GM12878 (cell line): ENCODE measurements around the gene HSPB8. TPM values are rescaled to one million over a fixed set of nuclear protein-coding genes. Genes with fewer than 3 reads are reported as not detected.

Source experiments
- ATAC-seq: fragments of 200-7000 bp; cut with Tn5 transposase; 3 replicates; pipeline ENCODE4 v1.9.1; 2020; ENCODE audit warnings: mild to moderate bottlenecking, moderate library complexity
- BruUV-seq: library from RNA; stranded (reverse); fragments of 400-500 nt; replicated peaks from 2 replicates; lab custom pipeline; 2021; lab: Mats Ljungman, UMichigan
- CTCF ChIA-PET: fragments of 300-600 bp; sonication (Branson Sonifier 250); formaldehyde crosslinking; extraction: SDS; loops from one replicate; lab custom pipeline; 2021; ENCODE audit warnings: inconsistent platforms; lab: Yijun Ruan, JAX
- POLR2A ChIA-PET: fragments of 350-600 bp; formaldehyde crosslinking; extraction: SDS; loops from one replicate; lab custom pipeline; 2021; ENCODE audit warnings: inconsistent platforms; lab: Charles Lee
- RAD21 ChIA-PET: fragments of 300-600 bp; sonication (Branson Sonifier 250); formaldehyde crosslinking; loops from one replicate; lab custom pipeline; 2023; ENCODE audit warnings: antibody characterized with exemption; ENCODE audit not compliant: unreplicated experiment; lab: Charles Lee
- SMC1A ChIA-PET: fragments of 300-600 bp; sonication (Branson Sonifier 250); formaldehyde crosslinking; loops from one replicate; lab custom pipeline; 2023; ENCODE audit not compliant: unreplicated experiment, uncharacterized antibody; lab: Charles Lee
- DNase-seq: peaks from one replicate; pipeline ENCODE4 v3.0.0-alpha.2; 2011; ENCODE audit warnings: low read depth, low spot score
- FAIRE-seq: peaks from 3 replicates; lab custom pipeline; 2011; peaks lifted over from hg19 to GRCh38; lab: Jason Lieb, UNC
- H2AFZ ChIP-seq: 2 replicates; pipeline ENCODE4 v1.6.0; 2011; ENCODE audit warnings: low read depth, low read length, control low read depth; ENCODE audit not compliant: control insufficient read depth
- H3K27ac ChIP-seq: 2 replicates; pipeline ENCODE4 v1.5.1; 2011; ENCODE audit warnings: control low read depth; ENCODE audit not compliant: control insufficient read depth, insufficient read depth
- H3K27me3 ChIP-seq, 2 experiments: replicated peaks in 1 of 2; 2 replicates each; pipeline versions ENCODE4 v1.6.0 to v1.6.1; 2011; ENCODE audit warnings: low read length in 1 of 2; ENCODE audit not compliant: control insufficient read depth in 2 of 2, insufficient read depth in 2 of 2
- H3K36me3 ChIP-seq, 2 experiments: 2 replicates each; pipeline ENCODE4 v1.5.1; 2011; ENCODE audit warnings: low read length in 1 of 2; ENCODE audit not compliant: control insufficient read depth in 2 of 2, insufficient read depth in 2 of 2
- H3K4me1 ChIP-seq: 2 replicates; pipeline ENCODE4 v1.6.1; 2011; ENCODE audit warnings: mild to moderate bottlenecking, low read length, moderate library complexity, mixed read lengths; ENCODE audit not compliant: control insufficient read depth, insufficient read depth
- H3K4me2 ChIP-seq: 2 replicates; pipeline ENCODE4 v1.6.0; 2011; ENCODE audit warnings: control low read depth; ENCODE audit not compliant: control insufficient read depth, insufficient read depth
- H3K4me3 ChIP-seq: fragments of 200-600 bp; sonication (generic); 2 replicates; pipeline ENCODE4 v1.5.1; 2016
- H3K79me2 ChIP-seq: 2 replicates; pipeline ENCODE4 v1.6.0; 2011; ENCODE audit warnings: low read length; ENCODE audit not compliant: control insufficient read depth, insufficient read depth
- H3K9ac ChIP-seq: 2 replicates; pipeline ENCODE4 v1.8.0; 2011; ENCODE audit warnings: low read length, control low read depth, mixed read lengths; ENCODE audit not compliant: control insufficient read depth, insufficient read depth
- H3K9me3 ChIP-seq: replicated peaks from 3 replicates; pipeline ENCODE4 v1.5.1; 2011; ENCODE audit warnings: mild to moderate bottlenecking, low read length; ENCODE audit not compliant: control insufficient read depth, insufficient read depth
- H4K20me1 ChIP-seq: 2 replicates; pipeline ENCODE4 v1.6.0; 2011; ENCODE audit not compliant: control insufficient read depth, insufficient read depth
- BCL3 ChIP-seq: IDR thresholded peaks from 2 replicates; pipeline ENCODE4 v1.6.1; 2011; ENCODE audit warnings: borderline replicate concordance, low read depth, mild to moderate bottlenecking, moderate library complexity, low read length; ENCODE audit not compliant: insufficient read depth, poor library complexity, severe bottlenecking
- CEBPB ChIP-seq, 2 experiments: fragments of 150-350 bp in 1 of 2; IDR thresholded peaks; 2 replicates each; pipeline ENCODE4 v1.6.1; 2012 to 2014; ENCODE audit warnings: low read depth in 2 of 2, low read length in 2 of 2, borderline replicate concordance in 1 of 2, inconsistent platforms in 1 of 2
- NFYA ChIP-seq: IDR thresholded peaks from 2 replicates; pipeline ENCODE4 v1.6.1; 2011; ENCODE audit warnings: low read depth, mild to moderate bottlenecking, low read length, improper control_type of control experiment, borderline replicate concordance
- RAD51 ChIP-seq: fragments of 450-650 bp; IDR thresholded peaks from 2 replicates; pipeline ENCODE4 v1.6.1; 2016; ENCODE audit warnings: moderate library complexity, mild to moderate bottlenecking, inconsistent platforms
- RCOR1 ChIP-seq: conservative IDR thresholded peaks from 2 replicates; pipeline ENCODE4 v1.6.1; 2012; ENCODE audit warnings: low read depth, low read length, improper control_type of control experiment
- ZBTB11 ChIP-seq: fragments of 450-650 bp; formaldehyde crosslinking; IDR thresholded peaks from 2 replicates; pipeline ENCODE4 v1.5.0; 2022; ENCODE audit warnings: mild to moderate bottlenecking, missing genetic modification characterization
- WGBS: methylation state at CpG from one replicate; pipeline ENCODE4 v1.1.6; 2016; ENCODE audit warnings: low lambda C conversion rate; ENCODE audit not compliant: insufficient replicate concordance, insufficient coverage; ENCODE audit errors: missing lambda C conversion rate; 5-methylcytosine and 5-hydroxymethylcytosine counted together
- in situ Hi-C: fragments of 300-500 bp; cut with MboI; formaldehyde crosslinking; loops from 9 replicates; pipeline ENCODE4 v1.14.3; 2018; ENCODE audit warnings: mixed read lengths
- intact Hi-C: fragments of 100-400 bp; cut with micrococcal nuclease; formaldehyde crosslinking; loops from one replicate; pipeline ENCODE4 v1.14.2; 2022; ENCODE audit not compliant: unreplicated experiment
- polyA plus RNA-seq, 11 experiments: library from polyadenylated mRNA; depleted of rRNA in 4 of 11; unstranded in 6 of 11; stranded (reverse) in 5 of 11; fragments of >200 nt; fragmentation: Nextera tagmentation in 4 of 11; fragmentation: Illumina TruSeq in 1 of 11; extraction: Ambion mirVana in 4 of 11; extraction: Trizol in 1 of 11; gene quantifications; 1 replicate in 1 of 11; 2 replicates in 10 of 11; pipeline versions ENCODE4 v1.2.1 to v1.2.3, GENCODE V29; 2011 to 2016; ENCODE audit warnings: inconsistent platforms in 2 of 11, missing spikeins in 2 of 11, low read depth in 1 of 11
- total RNA-seq, 4 experiments: library from RNA; depleted of rRNA in 3 of 4; stranded (reverse); fragments of >200 nt in 3 of 4; fragmentation: Illumina TruSeq in 1 of 4; extraction: Trizol in 1 of 4; gene quantifications; 2 replicates each; pipeline versions ENCODE4 v1.2.1 to v1.2.3, GENCODE V29; 2013 to 2021

The HSPB8 gene
- total and polyA plus RNA-seq, 10 of the 15 experiments (the other 5 are each of a cell fraction or from before 2014, with no cell fraction given): 0.10 TPM; not detected in 9

- Histone ChIP-seq H4K20me1 (no peaks in the 10 kb centered on the region), H3K4me3 (no peak overlapping the region), H3K4me1 (no peaks in the 10 kb centered on the region), H3K9ac (no peak overlapping the region), H2AFZ (no peak overlapping the region), H3K27ac (no peak overlapping the region), H3K36me3 (no peaks in the 10 kb centered on the region), H3K79me2 (no peaks in the 10 kb centered on the region), H3K4me2 (no peak overlapping the region), H3K27me3 (no peaks in the 10 kb centered on the region)
- DNase-seq (no peak), ATAC-seq (no peak), FAIRE-seq (no peak)
- ChIA-PET RAD21 (no interaction called here), CTCF (no interaction called here), POLR2A (no interaction called here)
- BruUV-seq: no TSS peak
- WGBS: 2% methylated on average over 7 of the region's 7 CpGs
- intact Hi-C loops: no loop called here
- TF ChIP-seq BCL3 (no peak), CEBPB (IDR thresholded peaks at IDR 0.05; ENCODE audit: borderline replicate concordance in 1 of 2, low read depth in 2 of 2, low read length in 2 of 2) (no peak), RAD51 (no peak), RCOR1 (no peak), NFYA (no peak), ZBTB11 (CRISPR knock-in tag) (no peak)
- TF ChIP-seq, all 136 proteins: peak for 0
- SMC1A ChIA-PET: no interaction called here
- H3K9me3 ChIP-seq: no peaks in the 10 kb centered on the region
- in situ Hi-C loops: no loop called here
Observed at GRCh38 chr12:119158402-119158801, 20.3 kb upstream of the HSPB8 start.
